GM08714 (cell line): ENCODE results near the gene MED17.
"Not testable (repeated sequence)": the region's sequence is repeated elsewhere in the genome, so short reads cannot be mapped to it uniquely, and the experiment has no call there.

Source experiments
- H3K4me3 ChIP-seq: fragments of 200-500 bp; sonication (Bioruptor generic); 2 replicates; pipeline ENCODE4 v1.5.1; 2014; ENCODE audit warnings: mild to moderate bottlenecking, low read length, inconsistent platforms
- ZNF274 ChIP-seq: IDR thresholded peaks from 2 replicates; pipeline ENCODE4 v1.6.1; 2012; ENCODE audit warnings: mild to moderate bottlenecking, low read depth, low read length

The MED17 gene

DNA sequence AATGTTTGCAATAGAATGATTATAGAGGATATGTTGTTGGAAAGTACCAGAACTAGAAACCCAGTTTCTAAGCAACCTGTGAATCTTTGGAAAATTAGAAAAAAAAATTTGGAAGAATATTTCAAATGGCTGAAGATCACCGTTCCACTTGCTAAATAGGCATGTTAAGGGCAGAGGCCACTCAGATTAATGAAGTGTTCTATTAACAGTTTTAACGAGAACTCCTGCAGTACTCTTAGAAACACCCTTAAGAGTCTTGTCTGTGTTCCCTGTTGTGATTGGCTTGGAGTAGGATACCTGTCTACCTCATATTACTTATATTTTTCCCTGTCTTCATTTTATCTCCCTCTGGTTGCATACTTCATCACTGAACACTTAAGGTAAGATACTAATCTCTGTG, 38.0 kb upstream of the MED17 start:
- H3K4me3 ChIP-seq: no peak overlapping the region
- no peak for TF ChIP-seq ZNF274

DNA sequence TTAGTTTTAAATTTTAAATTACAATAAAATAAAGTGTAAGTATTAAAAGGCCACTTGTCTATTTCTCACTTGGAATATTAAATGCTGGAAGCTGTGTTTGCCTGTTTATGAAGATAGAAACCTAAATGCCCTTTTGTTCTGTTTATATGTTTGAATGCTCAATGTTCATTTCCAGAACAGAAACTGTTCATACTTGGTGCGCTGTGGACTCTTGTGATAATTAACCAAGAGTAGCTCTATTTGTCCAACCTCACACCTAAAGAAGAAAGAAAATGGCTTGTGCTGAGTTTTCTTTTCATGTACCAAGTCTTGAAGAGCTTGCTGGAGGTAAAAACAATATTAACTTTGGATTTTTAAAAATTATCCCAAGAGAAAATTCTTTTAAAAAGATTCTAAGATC, 37.0 kb upstream of the MED17 start:
- no peak overlapping the region for H3K4me3 ChIP-seq
- TF ChIP-seq ZNF274: no peak

DNA sequence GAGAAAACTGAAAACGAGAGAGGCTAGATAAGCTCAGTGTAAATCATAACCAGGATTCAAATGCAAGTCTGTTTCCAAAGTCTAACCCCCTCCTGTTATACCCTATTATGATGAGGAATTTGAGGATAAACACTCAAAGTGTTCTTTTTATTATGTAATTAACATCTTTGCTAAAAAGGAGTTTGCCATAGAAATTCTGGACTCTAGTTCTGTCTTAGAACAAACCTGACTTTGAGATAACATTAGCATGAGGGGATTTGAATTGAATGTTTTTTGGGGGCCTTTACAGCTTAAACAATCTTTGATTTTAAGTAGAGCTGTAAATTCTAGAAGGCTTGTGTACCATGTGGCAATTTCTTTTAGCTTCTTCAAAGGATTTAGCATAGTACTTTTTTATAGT, 33.1 kb upstream of the MED17 start:
- no peak for TF ChIP-seq ZNF274
- no peak overlapping the region for H3K4me3 ChIP-seq

DNA sequence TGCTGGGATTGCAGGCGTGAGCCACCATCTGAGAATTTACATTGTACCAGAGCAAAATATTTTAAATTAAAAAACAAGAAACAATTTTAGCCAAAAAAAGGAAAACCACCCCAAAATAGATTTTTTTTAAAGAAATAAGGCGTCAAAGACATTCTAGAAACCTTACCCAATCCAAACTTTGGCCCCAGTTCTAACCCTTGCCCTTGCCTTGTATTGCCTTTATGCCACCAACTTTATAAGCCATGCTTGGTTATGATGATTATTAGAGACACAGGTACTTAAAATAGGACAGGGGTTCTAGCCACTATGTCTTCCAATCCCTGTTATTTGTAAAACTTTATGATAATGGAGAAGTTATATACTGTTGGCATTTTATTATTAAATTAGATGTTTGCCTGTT, 30.8 kb upstream of the MED17 start:
- no peak for TF ChIP-seq ZNF274
- H3K4me3 ChIP-seq: no peak overlapping the region

DNA sequence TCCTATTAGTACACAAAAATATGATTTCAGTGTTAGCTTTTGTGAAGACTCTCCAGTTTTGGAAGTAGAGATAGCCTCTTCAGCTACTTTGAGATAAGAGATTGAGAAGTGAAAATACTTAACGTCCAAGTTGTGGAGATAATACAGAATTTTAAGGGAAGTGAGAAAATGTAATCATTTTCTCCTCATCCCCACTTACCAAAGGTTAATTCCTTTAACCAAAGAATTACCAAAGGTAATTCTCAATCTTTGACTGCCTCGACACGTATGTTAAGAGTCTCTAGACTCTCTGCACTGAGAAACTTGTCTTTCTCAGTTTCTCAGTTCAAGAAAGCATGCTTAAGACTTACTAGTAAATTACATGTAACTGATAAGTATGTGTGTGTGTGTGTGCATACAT, 27.3 kb upstream of the MED17 start:
- no peak overlapping the region for H3K4me3 ChIP-seq
- TF ChIP-seq ZNF274: no peak

DNA sequence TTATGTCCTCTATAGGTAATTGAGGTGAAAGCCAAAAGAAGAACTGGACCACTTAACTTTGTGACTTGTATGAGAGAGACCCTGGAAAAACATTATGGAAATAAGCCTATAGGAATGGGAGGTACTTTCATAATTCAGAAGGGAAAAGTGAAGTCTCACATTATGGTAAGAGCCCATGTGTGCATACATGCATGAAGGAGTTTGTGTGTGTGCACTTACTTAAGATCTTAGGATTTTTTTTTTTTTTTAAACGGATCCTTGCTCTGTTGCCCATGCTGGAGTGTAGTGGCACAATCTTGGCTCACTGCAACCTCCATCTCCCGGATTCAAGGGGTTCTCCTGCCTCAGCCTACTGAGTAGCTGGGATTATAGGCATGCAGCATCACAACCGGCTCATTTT, 26.8 kb upstream of the MED17 start:
- H3K4me3 ChIP-seq: no peak overlapping the region
- no peak for TF ChIP-seq ZNF274

DNA sequence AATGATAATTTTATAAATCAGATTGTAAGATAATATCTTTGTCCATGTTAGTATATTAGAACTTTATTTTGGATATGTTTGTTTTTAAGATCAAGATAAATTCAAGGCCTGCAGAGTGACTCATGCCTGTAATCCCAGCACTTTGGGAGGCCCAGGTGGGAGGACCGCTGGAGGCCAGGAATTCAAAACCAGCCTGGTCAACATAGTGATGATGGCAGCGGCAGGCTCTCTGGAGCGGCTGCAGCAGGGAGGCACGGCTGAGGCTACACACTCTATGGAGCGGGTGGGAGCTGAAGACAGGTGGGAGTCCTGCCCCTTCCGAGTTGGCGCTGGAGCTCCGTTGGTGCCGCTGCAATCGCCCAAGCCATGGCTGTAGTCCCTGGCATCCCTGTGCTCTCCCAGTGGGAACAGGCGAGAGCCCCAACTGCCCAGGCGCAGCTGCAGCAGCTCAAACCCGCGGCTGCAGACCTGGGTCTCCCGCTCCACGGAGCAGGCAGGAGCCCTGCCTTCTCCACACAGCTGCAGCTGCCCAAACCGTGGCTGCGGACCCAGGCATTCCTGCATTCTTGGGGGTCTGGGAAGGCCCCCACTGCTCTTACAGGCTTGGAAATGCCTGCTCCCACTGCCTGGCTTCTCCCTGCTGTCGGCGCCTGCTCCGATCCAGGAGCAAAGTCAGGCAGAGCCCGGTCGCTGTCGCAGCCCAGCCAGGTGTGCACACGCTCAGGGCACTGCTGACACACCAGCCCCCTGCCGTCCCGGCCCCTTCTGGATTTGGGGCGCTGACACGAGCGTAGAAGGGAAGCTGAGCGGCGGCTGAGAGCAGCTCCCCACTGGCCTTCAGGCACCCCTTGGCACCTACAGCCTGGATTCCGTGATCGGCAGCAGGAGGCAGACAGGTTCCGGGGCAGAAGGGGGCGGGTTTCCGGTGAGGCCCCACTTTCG, 25.9 kb upstream of the MED17 start:
- TF ChIP-seq ZNF274: no peak
- H3K4me3 ChIP-seq: no peak overlapping the region

DNA sequence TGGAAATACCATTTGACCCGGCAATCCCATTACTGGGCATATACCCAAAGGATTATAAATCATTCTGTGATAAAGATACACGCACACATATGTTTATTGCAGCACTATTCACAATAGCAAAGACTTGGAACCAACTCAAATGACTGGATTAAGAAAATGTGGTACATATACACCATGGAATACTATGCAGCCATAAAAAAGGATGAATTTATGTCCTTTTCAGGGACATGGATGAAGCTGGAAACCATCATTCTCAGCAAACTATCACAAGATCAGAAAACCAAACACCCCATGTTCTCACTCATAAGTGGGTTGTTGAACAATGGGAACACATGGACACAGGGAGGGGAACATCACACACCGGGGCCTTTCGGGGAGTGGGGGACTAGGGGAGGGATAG, 25.0 kb upstream of the MED17 start:
- H3K4me3 ChIP-seq: not testable (repeated sequence)

DNA sequence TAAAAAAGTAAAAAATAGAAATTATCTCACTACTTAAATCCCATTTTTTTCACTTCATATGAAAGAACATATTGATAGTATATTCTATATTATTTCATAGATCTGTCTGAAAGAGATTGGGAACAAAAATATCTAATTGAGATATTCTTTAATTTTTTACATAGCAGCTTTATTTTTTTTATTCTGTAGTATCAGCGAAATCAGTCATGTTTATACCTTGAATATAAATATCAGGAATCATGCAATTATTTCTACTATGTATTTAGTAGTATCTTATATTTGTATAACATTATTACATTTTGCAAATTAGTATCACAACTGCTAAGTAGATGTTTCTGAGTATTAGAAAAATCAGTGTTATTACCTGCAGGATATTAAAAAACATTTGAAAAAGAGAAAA, 22.2 kb upstream of the MED17 start:
- no peak overlapping the region for H3K4me3 ChIP-seq
- TF ChIP-seq ZNF274: no peak

DNA sequence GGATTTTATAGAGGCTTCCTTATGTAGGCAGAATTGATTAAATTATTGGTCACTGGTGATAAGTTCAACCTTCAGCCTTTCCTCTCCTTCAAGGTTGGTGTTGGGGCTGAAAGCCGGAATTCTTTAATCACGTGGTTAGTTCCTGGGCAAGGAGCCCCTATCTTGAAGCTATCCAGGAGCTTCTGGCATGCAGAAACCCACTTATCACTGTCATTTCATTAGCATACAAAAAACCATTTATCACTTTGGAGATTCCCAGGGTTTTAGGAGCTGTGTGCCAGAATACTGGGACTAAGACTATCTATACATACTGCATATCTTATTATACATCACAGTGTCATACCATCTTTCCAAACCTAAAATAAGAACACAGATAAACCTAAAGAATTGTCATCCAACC, 18.5 kb upstream of the MED17 start:
- TF ChIP-seq ZNF274: no peak
- no peak overlapping the region for H3K4me3 ChIP-seq

DNA sequence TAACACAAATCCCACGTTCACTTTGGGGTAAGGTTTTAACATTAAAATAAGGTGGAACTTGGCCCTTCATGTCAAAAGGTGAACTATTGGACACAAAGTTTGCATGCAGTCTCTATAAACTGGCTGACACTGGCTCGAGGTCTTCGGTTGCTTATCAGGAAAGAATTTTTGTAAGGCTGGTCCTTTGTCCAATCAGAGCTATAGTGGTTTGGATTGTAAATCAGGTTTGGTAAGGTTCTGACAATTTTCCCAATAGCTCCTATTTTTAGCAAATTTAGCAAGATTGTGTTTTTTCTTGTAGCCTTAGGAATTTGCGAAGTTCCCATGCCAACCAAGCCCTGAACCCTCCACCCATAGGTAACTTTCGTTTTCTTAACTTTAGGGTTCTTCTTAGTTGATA, 17.6 kb upstream of the MED17 start:
- TF ChIP-seq ZNF274: no peak
- no peak overlapping the region for H3K4me3 ChIP-seq

DNA sequence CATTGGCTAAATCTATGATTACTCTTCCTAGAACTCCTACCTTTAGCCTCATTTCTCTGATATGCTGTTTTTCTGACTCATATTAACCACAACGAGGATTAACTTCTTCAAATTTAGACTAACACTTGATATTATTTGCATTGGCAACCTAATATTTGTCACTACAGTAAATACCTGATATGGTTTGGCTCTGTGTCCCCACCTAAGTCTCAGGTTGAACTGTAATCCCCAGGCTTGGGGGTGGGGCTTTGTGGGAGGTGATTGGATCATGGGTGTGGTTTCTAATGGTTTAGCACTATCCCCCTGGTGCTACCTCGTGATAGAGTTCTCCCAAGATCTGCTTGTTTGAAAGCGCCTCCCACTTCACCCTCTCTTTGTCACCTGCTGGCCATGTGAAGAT, 17.1 kb upstream of the MED17 start:
- H3K4me3 ChIP-seq: no peak overlapping the region
- no peak for TF ChIP-seq ZNF274

DNA sequence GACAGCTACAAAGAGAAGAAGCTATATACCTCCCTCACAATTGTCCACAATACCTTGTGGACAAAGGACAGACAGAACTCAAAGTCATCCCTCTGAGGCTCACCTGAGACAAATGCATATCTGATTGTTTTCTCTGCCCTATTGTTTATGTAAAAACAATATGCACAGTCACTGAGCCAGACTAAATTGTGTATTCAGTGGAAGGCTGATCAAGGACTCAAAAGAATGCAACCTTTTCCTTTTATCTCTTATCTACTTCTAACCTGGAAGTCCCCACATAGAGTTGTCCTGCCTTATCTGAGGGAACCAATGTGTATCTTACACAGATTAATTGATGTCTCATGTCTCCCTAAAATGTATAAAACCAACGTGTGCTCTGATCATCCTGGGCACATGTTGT, 13.9 kb upstream of the MED17 start:
- no peak overlapping the region for H3K4me3 ChIP-seq
- TF ChIP-seq ZNF274: no peak

DNA sequence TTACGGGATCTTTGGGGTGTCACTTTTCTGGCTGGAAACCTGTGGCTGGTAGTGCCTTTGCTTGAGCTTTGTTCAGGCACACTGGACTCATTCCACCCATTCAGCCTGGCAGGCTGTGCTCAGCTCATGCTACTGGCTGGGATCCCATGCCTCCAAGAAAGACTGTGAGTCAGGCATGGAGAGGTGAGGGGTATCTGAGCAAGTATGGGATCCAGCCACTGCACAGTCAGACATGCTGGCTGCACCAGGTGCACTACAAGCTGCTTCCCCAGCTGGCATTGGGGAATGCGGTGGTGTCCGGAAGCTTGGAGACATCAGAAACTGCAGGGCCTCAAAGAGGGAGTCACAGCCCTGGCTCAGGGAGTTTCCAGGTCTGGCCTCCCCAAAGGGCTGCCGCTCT, 12.0 kb upstream of the MED17 start:
- no peak for TF ChIP-seq ZNF274
- no peak overlapping the region for H3K4me3 ChIP-seq

DNA sequence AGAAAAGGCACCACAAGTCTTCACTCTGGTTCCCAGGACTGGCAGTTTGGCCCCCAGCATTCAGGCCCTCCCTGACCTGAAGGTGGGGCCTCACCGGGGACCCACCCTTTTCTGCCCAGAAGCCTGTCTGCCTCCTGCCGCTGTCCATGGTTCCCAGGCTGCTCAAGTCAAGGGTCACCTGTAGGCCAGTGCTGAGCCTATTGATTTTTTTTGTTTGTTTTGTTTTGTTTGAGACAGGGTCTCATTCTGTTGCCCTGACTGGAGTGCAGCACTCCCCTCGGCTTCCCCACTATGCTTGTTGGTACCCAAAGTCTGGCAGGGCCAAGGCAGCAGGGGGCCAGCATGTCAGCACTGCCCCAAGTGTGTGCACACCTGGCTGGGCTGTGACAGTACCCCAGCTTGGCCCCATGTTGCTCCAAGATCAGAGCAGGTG, 11.0 kb upstream of the MED17 start:
- no peak overlapping the region for H3K4me3 ChIP-seq
- no peak for TF ChIP-seq ZNF274

DNA sequence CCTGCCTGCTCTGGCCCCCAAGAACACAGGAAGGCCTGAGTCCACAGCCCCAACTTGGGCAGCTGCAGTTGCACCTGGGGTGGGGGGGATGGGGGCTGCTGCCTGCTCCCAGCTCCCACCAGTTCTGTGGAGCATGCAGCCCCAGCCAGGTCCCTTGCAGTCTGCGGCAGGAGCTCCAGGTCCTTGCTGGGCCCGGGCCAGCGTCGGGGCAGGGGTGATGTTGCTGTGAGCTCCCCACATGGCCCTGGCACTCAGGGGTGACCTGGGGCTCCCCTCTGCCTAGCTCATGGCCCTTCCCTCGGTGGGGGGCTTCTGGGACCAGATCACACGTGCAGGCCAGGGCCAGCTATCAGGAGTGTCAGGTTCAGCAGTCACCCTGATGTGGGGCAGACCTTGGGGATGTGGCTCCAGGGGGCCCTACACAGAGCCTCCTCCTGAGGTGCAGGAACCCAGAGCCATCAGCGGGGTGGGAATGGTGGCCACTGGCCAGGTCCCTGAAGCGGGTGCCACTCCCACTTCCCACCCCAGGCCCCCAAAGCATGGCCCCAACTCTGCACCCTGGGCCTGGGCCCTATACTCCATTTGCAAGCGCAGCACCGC, 10.4 kb upstream of the MED17 start:
- TF ChIP-seq ZNF274: no peak
- no peak overlapping the region for H3K4me3 ChIP-seq

DNA sequence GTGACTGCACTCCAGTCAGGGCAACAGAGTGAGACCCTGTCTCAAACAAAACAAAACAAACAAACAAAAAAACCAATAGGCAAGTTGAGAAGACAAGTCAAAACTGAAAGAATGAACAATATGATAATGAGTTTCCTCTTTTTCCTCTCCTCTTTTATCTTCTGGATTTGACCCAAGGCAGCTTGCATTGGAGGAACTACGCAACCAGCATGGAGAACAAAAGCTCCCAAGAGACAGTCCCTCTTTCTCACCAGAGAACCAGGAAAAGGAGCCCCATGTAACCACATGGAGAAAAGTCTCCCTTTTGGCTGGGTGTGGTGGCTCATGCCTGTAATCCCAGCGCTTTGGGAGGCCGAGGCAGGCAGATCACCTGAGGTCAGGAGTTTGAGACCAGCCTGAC, 9.5 kb upstream of the MED17 start:
- H3K4me3 ChIP-seq: not testable (repeated sequence)
